GM19043 (cell line): ENCODE measurements around the gene C16orf86.

ENCODE experiments used
- ATAC-seq: cut with Tn5 transposase; IDR thresholded peaks from one replicate; pipeline ENCODE4 v1.9.1; 2021; ENCODE audit warnings: low read depth; ENCODE audit not compliant: unreplicated experiment

The C16orf86 gene, protein sequence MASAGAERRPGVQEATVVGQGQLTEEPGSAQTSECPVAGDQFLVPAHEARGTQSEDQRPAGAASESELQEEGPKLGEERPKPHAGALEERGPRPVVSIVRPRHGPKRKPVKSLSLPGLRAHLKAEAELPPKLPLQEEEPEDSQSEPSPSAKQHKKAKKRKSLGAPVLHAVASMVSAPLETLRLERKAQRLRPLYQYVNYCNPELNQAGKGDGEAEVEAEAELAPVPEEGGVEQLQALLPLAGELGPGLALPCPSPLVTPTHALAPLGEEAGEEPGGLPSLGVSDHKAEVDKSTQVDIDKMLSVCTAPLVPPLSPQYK

GRCh38 chr16:67666559-67667452 is at the start of gene C16orf86, which contains the start of gene ENKD1:
Gene C16orf86 (plus strand): TSS chr16:67666814. CDS start chr16:67666971, 157 bp downstream.
Gene ENKD1 (minus strand): TSS chr16:67666750. CDS start chr16:67666442, 308 bp downstream.
- ATAC-seq: no peak

GRCh38 chr16:67628216-67628615 is 38.4 kb upstream of the C16orf86 start:
- ATAC-seq: no peak

GRCh38 chr16:67632415-67633172 is 34.0 kb upstream of the C16orf86 start:
- ATAC-seq: no peak

- no peak for ATAC-seq
Observed at GRCh38 chr16:67636713-67637112, 29.9 kb upstream of the C16orf86 start.

- ATAC-seq: no peak
Observed at GRCh38 chr16:67637625-67638024, 29.0 kb upstream of the C16orf86 start.

DNA sequence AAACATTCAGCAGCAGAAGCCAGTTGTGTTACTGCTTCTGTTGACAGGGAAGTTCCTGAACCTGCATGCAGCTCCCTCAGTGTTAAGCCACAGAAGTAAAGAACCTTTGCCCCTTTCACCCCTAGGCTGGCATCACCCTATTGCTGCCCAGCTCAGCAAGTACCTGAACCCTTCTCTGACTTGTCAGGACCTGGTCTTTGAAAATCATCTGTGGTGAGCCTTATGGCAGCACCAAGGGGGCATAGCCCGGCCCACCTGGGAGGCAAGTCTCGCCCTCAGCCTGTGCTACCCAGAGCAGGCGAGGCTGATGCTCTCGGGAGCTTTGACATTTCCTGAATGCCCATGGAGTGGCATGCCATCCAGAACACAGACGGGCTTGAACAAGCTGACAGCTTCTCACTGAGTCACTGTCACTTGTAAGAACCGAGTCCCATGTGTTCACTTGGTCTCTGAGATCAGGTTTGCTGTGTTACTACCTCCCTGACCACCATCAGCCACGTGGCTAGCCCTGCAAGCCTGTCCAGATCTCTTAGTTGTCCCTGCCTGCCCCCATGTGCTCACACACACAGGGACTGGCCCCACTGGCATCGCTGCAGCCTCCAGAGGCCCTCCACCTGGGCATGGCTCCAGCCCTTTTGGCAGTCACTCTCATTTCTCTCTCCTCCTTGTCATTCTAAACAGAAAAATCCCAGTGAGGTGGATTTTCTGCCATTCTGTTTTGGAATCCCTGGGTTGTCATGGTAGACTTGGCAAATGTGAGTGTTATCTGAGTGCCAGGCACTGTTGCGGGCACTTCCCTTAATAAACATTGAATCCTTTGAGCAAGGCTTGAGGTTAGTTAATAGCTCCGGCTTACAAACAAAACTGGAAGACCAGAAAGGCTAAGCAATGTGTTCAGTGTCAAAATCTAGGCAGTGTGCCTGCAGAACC is 24.6 kb upstream of the C16orf86 start:
- no peak for ATAC-seq

DNA sequence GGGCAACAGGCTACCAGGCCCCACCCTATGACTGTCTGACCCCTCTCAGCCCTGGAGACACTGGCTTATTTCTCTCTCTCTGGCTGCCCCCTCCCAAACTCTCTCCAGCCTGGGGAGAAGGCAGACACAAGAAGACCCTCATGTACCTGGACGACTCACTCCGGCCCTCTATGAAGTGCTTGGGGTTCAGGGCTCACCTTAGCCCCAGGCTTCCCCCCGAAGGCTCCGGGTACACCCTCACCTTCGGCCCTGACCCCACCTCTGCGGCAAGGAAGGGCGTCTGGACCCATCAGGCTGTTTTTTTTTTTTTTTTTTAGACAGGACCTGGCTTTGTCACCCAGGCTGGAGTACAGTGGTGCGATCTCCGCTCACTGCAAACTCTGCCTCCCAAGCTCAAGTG is 22.6 kb upstream of the C16orf86 start:
- no peak for ATAC-seq

- no peak for ATAC-seq
Observed at GRCh38 chr16:67645397-67646121, 21.1 kb upstream of the C16orf86 start.

DNA sequence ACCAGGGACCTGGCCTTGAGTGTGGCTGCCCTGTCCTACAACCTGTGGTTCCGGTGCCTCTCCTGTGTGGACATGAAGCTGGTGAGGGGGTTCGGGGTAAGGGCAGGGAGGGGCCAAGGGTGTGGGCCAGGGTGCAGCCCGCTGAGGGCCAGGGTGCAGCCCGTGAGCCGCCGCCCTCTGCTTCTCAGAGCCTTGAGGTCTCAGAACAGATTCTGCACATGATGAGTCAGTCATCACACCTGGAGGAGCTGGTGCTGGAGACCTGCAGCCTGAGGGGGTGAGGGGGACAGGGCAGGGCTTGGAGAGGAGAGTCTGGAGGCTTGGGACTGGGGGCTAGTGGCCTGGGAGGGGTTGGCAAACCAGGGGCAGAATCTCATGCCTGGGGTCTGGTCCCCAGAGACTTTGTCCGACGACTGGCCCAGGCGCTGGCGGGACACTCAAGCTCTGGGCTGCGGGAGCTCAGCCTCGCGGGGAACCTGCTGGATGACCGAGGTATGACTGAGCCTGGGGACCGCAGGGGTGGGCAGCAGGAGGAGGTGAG is 19.4 kb upstream of the C16orf86 start:
- ATAC-seq: no peak

DNA sequence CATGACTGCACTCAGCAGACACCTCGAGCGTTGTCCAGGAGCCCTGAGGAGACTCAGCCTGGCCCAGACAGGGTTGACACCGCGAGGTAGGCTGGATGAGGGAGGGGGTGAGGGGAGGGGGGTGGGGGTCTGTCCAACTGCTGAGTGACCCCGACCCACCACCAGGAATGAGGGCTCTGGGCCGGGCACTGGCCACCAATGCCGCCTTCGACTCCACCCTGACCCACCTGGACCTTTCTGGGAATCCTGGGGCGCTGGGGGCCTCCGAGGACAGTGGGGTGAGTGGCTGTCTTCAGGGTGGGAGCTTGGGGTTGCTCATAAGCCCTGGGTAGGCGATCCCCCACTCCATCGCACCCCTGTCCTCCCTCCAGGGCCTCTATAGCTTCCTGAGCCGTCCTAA is 18.9 kb upstream of the C16orf86 start:
- no peak for ATAC-seq

- ATAC-seq: no peak
Observed at GRCh38 chr16:67648088-67648763, 18.4 kb upstream of the C16orf86 start.

DNA sequence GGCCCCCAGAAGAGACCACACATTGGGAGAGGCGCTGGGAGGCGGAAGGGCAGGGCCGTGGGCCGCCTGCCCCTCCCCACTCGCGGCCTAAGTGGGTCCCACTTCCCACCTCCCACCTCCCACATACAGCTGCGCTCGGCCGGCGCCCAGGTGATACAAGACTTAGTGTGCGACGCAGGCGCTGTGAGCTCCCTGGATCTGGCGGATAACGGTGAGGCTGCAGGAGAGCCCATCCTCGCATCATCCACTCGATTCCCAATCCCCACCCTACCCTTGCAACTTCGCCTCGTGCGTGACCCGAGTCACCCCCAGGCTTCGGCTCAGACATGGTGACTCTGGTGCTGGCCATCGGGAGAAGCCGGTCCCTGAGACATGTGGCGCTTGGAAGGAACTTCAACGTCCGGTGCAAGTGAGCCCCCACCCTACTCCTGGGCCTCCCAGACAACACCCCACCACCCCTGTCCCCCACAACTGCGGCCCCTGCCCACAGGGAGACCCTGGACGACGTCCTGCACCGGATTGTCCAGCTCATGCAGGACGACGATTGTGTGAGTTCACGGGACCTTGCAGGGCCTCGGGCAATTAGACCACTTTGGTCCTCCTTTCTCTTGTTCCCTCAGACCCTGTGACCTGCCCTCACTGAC is 17.7 kb upstream of the C16orf86 start:
- no peak for ATAC-seq

DNA sequence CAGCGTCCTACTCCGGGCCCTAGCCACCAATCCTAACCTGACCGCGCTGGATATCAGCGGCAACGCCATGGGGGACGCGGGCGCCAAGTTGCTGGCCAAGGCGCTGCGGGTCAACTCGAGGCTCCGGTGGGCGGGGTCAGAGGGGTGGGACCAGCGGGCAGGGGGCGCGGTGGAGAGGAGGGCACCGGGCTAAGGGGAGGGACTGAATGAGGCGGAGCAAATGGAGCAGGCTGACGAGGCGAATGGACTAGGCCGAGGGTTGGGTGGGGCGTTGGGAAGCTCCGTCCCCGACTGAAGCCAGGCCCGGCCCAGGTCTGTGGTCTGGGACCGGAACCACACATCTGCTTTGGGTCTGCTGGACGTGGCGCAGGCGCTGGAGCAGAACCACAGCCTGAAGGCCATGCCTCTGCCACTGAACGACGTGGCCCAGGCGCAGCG is 17.1 kb upstream of the C16orf86 start:
- ATAC-seq: no peak

DNA sequence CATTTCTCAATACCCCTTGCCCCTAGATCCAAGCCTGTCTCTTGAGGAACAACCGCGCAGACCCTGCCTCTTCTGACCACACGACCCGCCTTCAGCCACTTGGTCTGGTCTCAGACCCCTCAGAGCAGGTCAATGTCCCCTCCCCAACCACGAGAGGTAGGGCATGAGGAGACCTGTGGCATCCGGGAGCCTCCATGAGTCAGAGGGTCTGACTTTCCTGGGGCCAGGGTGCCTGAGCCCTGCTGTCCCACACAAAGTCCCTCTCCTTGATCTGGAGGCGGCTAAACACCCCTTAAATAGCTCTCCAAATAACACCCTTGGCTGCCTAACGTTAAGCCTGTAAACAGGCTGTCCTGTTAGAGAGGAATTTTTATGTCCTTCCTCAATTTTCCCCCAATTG is 16.6 kb upstream of the C16orf86 start:
- ATAC-seq: no peak

GRCh38 chr16:67651039-67651438 is 15.6 kb upstream of the C16orf86 start:
- ATAC-seq: no peak

DNA sequence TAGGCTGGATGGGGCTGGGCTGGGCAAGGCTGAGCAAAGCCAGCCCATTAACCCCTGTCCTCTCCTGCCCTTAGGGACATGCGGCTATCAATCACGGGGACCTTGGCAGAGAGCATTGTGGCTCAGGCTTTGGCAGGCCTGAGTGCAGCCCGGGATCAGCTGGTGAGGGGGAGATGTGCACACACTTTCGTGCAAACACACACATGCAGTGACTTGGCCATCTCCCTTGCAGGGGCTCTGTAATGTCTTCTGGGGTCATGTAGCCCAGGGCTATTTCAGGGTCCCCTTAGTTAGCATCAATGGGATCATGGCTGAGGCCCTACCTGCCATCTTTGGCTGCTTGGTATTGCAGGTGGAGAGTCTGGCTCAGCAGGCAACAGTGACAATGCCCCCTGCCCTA is 14.8 kb upstream of the C16orf86 start:
- no peak for ATAC-seq

DNA sequence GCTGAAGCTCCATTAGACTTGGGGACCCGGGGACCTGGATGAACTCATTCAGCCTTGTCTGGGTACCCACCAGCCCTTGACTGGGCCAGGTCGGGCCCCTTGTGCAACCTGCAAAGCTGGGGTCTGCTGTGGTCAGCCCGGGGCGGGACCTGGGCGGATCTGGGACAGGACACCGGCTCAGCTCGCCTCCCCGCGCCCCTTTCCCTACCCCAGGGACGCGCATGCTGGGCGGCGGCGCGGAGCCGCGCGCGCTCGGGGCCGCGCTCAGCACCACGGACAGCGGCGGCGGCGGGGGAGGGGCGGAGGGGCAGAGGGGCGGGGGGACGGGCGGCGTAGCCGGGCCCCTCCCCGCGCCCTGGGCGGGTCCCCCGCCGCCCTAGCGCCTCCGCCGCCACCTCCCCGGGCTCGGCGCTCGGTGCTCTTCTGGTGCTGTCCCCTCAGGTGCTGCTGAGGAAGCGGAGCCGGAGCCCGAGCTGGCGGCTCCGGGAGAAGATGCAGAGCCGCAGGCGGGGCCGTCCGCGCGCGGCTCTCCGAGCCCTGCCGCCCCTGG is 14.0 kb upstream of the C16orf86 start:
- ATAC-seq: no peak
